ENCODE measurements around the gene PCDH15.

Gene PCDH15

DNA sequence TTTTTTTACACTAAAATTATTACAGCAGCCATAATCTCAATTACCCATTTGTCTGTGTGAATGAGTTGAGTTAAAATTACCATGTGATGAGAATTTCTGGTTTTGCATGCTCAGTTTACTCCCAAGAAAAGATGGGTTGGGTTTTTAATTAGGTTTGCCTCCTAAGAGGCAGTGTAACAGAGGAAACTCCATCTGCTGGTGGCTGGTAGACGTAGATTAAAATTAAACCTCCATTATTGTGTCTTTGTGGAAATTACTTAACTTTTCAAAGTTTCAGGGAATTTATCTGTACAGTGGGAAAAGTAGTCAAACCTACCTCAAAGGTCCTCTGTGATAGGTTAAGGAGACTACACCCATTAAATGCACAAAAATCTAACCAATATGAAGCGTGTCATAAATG lies 954.2 kb downstream of the PCDH15 start:
- DNase-seq (ENCODE audit: low read depth), result no peak

DNA sequence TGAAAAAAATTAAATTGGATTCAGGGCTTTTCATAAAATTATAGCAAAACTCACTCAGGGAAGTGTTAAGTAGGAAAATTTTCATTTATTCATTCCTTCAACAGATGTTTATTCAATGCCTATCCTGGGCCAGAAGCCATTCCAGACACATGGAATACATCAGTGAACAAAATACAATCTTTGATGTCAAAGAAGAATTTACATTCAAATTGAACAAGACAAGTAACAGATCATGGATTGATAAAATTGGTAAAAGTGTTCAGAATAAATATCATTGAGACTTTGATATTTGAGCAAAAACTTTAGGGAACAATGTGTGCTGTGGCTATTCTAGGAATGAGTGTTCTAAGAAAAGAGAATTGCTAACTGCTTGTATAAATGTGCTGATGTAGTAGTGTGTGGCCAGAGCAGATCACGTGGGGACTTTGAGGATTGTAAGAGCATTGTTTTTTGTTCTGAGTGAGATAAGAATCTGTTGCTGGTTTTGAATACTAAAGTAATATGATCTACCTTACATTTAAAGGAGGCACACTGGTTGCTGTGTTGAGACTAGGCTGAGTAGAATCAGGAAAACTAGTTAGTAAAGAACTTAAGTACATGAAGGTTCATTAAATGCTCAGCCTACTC lies 957.2 kb downstream of the PCDH15 start:
- no peak for DNase-seq (ENCODE audit: low read depth)

DNA sequence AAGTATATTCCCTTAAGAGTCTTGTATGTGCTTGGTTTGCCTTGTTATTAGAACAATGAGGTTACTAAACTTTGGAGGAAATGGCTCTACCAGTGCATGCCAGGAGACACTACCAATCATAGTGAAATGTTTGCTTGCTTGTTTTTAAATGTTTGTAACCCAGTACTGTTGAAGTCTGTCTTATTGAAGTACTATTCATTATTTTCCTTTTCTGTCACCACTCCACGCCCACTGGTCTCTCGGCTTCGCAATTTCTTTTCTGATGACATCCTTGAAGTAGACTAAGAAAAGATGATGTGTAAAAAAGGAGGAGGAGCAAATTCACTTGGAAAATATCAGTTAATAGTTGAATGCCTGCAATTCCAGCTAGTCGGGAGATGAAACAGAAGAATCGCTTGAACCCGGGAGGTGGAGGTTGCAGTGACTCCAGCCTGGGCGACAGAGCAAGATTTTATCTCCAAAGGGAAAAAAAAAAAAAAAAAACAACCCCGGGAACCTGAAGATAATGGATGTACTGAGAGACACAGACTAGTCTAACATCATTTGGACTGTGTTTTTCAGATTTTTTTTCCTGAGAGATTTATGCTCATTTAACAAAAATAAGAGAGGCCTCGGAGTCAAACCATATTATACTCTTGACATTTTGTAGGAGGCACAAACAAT lies 959.4 kb downstream of the PCDH15 start:
- DNase-seq (ENCODE audit: low read depth), result no peak

DNA sequence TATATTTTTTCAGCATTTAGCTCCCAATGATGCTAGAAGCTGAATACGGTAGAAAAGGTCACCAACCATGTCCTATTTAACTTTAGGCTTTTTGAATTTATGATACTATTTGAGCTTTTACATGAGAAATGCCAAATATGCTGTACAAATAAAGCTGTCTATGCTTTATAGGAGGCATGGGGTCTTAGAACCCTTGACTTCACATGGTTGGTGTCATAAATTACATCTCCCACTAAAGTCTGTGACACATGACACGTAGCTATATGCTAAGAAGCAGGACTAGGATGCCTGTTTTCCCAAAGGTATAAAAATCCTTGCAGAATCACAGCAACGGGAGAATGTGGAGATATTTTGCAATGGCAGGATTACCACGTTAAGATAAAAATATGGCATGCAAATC lies 960.4 kb downstream of the PCDH15 start:
- DNase-seq (ENCODE audit: low read depth), result no peak

DNA sequence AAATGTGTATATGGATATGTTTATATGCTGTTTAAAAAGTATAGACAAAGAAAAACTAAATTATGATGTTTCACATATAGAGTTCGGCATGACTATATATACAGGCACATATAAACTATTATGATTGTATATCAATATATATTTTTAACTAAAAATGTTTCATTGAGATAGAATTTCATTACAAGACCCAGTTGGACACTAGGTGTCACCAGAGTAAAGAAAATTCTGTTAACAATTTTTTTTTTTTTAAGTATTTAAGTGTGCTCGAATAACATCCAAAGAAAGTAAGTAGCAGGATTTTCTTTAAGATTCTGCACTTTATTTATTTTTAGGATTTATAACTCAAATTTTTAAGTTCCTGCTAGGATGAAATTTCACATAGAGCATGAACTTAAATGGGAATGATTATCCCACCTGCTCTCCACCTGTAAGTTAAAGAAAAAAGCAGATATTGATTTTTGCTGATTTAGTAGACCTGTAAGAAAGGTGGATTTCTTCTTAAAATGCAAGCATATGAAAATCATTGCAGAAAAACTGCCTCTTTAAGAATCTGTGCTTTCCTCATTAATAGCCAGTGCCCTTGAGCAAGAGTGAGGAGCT lies 961.5 kb downstream of the PCDH15 start:
- no peak for DNase-seq (ENCODE audit: low read depth)

DNA sequence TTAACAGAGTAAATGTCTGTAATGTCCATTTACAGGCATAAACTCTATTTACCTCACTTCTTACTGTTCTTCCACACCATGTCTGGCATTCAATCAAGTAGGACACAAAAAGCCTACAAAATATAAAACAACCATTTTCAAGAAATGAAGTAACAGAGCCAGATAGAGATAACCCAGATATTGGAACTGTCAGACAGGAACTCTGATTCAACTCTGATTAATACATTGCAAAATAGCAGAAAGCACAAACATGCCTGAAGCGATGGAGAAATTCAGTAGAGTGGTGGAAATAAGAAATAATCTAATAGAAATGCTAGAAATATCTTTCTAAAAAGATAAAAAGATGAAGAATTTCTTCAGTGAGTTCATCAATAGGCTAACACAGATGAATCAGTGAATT lies 964.4 kb downstream of the PCDH15 start:
- DNase-seq (ENCODE audit: low read depth), result no peak

DNA sequence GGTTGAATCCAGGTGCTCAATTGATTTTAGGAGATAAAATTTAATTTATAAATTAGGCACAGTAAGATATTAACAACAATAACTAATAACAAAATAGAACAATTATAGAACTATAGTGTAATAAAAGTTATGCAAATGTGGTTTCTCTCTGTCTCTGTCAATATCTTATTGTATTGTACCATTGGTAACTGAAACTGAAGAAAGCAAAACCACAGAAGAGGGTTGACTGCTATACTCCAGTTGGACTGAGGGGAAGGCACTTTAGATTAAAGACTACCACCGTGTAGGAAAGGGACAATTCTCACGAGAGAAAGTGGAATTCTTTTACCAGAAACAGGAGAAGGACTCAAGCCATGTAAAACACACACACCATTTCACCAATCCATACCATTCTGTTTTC lies 967.1 kb downstream of the PCDH15 start:
- DNase-seq (ENCODE audit: low read depth), result no peak

DNA sequence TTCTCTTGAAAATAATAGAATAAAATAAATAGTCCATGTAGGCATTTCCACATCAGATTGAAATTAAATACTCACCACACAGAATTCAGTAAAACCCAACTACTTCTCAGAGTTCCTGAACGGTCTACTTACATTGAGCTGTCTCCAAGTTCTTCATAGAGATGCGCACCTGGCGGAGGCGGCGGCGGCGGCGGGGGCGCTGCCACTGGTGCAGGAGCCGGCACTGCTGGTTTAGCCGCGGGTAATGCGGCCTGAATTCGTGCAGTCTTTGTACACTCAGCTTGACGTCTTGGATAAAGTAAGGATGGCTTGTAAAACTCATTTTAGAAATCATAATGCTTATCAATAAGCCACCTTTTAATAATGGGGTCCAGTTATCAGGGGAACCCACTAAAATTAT lies 973.8 kb downstream of the PCDH15 start:
- no peak for DNase-seq (ENCODE audit: low read depth)

DNA sequence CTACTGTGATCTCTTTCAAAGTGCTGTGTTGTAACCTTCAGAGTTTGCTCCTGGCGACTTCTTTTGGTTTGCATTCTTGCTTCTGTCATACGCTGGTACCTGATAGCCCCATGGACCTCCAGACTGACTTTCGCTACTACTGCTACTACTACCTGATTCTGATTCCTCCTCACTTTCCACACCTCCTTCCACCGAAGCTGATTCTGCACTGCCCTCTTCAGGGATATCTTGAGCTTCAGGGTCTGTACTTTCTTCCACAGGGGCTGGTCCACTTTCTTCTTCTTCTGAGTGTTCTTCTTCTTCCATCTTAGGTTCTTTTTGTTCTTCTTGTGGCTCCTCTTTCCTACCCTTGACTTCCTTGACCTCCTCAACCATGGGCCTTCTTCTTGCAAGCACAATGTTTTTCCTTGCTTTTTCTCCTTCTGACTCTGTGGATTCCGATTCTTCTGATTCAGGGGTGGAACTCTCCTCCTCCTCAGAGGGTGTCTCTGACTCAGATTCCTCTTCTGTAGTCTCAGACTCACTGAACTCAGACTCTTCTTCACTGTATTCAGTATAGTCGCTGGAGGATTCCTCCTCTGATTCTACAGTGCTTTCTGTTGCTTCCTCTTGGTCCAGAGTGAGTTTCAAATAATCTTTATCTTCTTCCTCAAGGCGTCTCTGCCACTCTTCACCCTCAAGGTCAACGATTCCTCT lies 992.2 kb downstream of the PCDH15 start:
- DNase-seq (ENCODE audit: low read depth), result no peak

DNA sequence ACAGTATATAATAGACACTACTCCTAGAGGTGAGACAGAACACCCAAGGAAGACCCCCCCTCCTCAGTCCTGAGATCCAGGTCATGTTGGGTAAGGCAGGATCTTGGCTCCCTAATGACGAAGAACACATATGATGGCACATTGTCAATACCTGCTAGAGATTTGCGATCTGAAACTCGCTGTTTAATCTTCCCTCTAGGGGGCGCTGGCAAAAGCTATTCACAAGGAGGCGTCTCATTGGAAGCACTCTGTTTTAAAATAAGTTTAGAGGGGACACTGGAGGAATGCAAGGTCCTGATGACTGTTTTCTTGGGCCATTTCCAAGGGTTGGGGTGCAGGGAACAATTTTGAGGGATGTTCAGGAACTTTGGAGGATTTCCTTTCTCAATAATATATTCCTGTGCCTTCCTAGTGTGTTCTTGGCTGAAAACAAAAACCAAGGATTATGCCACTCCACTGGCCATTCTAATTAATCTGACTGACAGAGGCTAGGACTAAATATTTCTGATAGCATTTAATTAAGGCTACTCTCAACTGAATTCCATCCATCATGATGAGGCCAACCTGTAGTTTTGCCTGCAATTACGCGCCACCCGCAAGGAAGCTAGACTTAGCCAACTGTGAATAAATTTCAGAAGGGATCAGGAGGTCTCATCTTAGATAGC lies 1014.7 kb downstream of the PCDH15 start:
- no peak for DNase-seq (ENCODE audit: low read depth)

DNA sequence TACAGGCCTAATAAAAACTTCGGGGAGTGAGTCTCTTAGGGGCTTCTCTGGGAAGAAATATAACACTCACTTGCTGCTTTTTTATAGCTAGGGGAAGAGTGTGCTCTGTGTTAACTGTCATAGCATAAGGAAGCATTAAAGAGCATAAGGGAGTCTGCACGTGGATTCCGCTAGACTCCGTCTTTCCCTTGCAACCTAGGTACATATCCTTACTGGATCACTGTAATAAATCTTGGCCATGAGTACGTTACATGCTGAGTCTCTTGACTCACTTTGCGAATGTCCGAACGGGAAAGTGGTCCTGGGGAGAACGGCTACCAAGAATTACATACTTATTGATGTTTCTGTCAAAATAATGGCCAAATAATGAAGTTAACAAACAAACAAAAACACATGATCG lies 1029.3 kb downstream of the PCDH15 start:
- no peak for DNase-seq (ENCODE audit: low read depth)

DNA sequence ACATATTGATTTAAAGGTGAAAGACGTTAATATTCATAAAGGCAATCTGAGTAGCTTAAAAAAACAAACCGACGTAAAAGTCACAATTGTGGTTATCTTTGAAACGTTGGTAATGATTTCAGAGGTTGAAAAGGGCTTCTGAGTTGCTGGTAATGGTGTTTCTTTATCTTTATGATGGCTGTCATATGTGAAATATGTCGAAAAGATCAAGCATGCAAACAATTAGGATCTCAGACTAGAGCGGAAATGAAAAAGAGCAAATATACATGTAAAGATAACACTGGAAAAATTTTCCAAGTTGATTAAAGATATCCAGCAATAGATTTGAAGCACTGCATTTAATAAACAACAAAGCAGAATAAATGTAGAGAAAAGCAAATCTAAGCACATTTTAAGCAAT lies 1030.1 kb downstream of the PCDH15 start:
- no peak for DNase-seq (ENCODE audit: low read depth)

DNA sequence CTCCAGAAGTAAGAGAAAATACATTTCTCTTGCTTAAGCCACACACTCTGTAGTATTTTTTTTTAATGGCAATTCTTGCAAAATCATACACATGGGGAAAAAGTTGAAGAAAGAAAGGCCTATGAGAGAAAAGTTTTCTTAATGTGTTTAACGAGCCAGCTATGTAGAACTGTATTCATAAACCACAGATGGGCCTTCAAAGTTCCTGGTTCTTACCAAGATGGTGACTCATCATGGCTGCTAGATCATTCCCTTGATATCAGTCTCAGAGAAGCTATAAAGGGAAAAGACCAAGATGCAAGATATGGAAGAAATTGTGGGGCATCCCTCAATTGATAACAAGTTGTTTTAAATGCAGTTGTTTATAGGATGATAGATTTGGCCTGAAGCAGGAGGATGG lies 1035.7 kb downstream of the PCDH15 start:
- no peak for DNase-seq (ENCODE audit: low read depth)

DNA sequence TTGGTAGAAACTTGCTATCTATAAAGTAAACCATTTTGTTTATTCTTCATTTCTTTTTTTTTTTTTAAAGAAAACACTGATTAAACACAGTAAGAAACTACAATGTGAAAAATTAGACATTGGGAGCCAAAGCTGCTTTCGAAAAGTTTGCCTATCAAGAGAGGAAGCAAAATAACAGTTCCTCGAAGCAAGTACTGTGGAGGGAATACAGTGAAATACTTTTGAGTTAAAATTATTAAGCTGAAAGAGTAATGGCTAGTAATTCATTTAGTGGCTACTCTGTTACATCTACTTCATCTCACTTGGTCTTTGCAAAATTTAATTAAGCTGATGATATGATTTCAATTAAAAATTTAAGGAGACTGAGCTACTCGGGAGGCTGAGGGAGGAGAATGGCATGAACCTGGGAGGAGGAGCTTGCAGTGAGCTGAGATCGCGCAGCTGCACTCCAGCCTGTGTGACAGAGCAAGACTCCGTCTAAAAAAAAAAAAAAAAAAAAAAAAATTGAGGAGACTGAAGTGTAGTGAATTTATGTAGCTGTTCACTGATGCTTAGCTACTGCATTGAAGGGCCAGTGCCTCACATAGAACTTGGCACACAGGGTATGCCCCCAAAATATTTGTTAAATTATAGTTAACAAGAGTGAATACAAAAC lies 1046.3 kb downstream of the PCDH15 start:
- DNase-seq (ENCODE audit: low read depth), result no peak
